Peyer's patch (tissue), 4 donors: ENCODE measurements around the gene PRR19. TPM values are rescaled to one million over a fixed set of nuclear protein-coding genes. Genes with fewer than 3 reads are reported as not detected.
A peak's percentile ranks its signal among the peaks of the same experiment; 100 is the strongest.

Source experiments
- DNase-seq, 3 donors: peaks; one replicate each; pipeline ENCODE4 v3.0.0-alpha.2; 2017 to 2019
- H3K27ac ChIP-seq, 4 donors: fragments of 200-600 bp; sonication (generic); one replicate each; pipeline ENCODE4 v1.5.1; 2016 to 2019
- H3K27me3 ChIP-seq, 2 donors: fragments of 200-600 bp; sonication (generic); one replicate each; pipeline ENCODE4 v1.5.1; 2019
- H3K36me3 ChIP-seq, 3 donors: fragments of 200-600 bp; sonication (generic); one replicate each; pipeline ENCODE4 v1.5.1; 2016 to 2019
- H3K4me1 ChIP-seq, 4 donors: fragments of 200-600 bp; sonication (generic); one replicate each; pipeline ENCODE4 v1.5.1; 2016 to 2019
- H3K4me3 ChIP-seq, 4 donors: fragments of 200-600 bp; sonication (generic); 1 replicate in 3 of 4; 2 replicates in 1 of 4; pipeline ENCODE4 v1.5.1; 2016 to 2019; ENCODE audit warnings: mild to moderate bottlenecking in 1 of 4
- H3K9me3 ChIP-seq, 4 donors: fragments of 200-600 bp; sonication (generic); one replicate each; pipeline ENCODE4 v1.5.1; 2016 to 2019; ENCODE audit warnings: mild to moderate bottlenecking in 1 of 4
- POLR2A ChIP-seq, 2 donors: fragments of 450-650 bp; IDR thresholded peaks; one replicate each; pipeline ENCODE4 v1.5.1; 2017; ENCODE audit warnings: antibody characterized with exemption in 2 of 2, mild to moderate bottlenecking in 2 of 2, moderate library complexity in 2 of 2
- total RNA-seq, 4 donors: library from RNA; depleted of rRNA; stranded (reverse); fragments of >200 nt; gene quantifications; one replicate each; pipeline ENCODE4 v1.1.0, GENCODE V29; 2016
- TF ChIP-seq, protein P1 (sequence below), 6 experiments: fragments of 450-650 bp in 4 of 6; fragments of 200-600 bp in 2 of 6; sonication (generic) in 1 of 6; IDR thresholded peaks; one replicate each; pipeline ENCODE4 v1.5.1; 2017 to 2019; ENCODE audit warnings: antibody characterized with exemption in 6 of 6, mild to moderate bottlenecking in 3 of 6, moderate library complexity in 1 of 6

PRR19 gene
- total RNA-seq, 4 donors from 2014 or later = 1.1 TPM; not detected in 2

GRCh38 chr19:42276821-42277220 is 25.1 kb upstream of the PRR19 start:
- Histone ChIP-seq H3K4me1 (peaks cover 12 to 47% (median 21%) of the 10 kb centered on the region in 4 donors), H3K4me3 (no peak overlapping the region), H3K9me3 (no peaks in the 10 kb centered on the region), H3K27me3 (no peaks in the 10 kb centered on the region), H3K36me3 (peaks cover 0 to 34% (median 0%) of the 10 kb centered on the region in 3 donors), H3K27ac (peak overlapping the region in 1 of 4 donors; percentile 99)
- no peak for TF ChIP-seq POLR2A (IDR thresholded peaks at IDR 0.05)
- TF ChIP-seq, protein P1, sequence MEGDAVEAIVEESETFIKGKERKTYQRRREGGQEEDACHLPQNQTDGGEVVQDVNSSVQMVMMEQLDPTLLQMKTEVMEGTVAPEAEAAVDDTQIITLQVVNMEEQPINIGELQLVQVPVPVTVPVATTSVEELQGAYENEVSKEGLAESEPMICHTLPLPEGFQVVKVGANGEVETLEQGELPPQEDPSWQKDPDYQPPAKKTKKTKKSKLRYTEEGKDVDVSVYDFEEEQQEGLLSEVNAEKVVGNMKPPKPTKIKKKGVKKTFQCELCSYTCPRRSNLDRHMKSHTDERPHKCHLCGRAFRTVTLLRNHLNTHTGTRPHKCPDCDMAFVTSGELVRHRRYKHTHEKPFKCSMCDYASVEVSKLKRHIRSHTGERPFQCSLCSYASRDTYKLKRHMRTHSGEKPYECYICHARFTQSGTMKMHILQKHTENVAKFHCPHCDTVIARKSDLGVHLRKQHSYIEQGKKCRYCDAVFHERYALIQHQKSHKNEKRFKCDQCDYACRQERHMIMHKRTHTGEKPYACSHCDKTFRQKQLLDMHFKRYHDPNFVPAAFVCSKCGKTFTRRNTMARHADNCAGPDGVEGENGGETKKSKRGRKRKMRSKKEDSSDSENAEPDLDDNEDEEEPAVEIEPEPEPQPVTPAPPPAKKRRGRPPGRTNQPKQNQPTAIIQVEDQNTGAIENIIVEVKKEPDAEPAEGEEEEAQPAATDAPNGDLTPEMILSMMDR (IDR thresholded peaks at IDR 0.05) = no peak
- DNase-seq = no peak

- Histone ChIP-seq H3K4me3 (no peak overlapping the region), H3K36me3 (peaks cover 0 to 23% (median 0%) of the 10 kb centered on the region in 3 donors), H3K4me1 (peaks cover 14 to 58% (median 30%) of the 10 kb centered on the region in 4 donors), H3K27me3 (no peaks in the 10 kb centered on the region), H3K9me3 (no peaks in the 10 kb centered on the region), H3K27ac (peak overlapping the region in 2 of 4 donors; percentile 60 to 99)
- TF ChIP-seq, protein P1 (IDR thresholded peaks at IDR 0.05) = no peak
- TF ChIP-seq POLR2A (IDR thresholded peaks at IDR 0.05) = no peak
- DNase-seq = peak in 1 of 3 donors; percentile 46
Observed at GRCh38 chr19:42277821-42278451, 24.0 kb upstream of the PRR19 start.

DNA sequence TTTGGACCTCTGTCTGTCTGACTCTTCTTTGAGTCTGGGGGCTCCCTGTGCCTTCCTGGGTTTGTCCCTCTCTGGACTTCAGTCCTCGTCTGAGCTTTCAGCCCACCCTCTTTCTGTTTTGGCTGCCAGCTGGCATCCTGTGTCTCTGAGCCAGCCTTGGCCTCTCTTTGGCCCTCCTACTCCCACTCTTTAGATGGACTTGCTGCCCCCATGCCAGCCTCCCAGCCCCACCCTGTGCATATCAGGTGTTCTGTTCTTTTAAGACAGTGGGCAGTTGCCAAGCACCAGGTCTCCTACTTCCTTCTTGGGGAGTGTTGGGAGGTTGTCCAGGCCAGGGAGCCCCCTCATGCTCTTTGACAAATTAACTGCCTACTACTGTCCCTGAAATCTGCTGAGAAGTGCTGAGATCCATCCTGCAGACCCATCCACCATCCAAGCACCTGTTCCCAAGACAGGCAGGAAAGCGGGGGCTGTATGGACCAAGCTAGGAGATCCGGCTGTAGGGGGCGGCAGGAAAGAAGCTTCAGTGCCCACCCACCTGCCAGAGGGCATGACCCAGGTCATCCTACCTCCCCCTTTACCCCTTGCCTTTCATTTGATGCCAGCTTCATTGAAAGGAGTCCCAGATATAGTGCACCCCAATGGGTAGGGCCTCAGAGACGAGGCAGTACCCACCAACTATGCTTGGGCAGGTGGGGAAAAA is 23.3 kb upstream of the PRR19 start:
- H3K9me3 ChIP-seq = no peaks in the 10 kb centered on the region
- H3K27me3 ChIP-seq = no peaks in the 10 kb centered on the region
- peak in 1 of 3 donors; percentile 45 for DNase-seq
- peaks cover 0 to 16% (median 0%) of the 10 kb centered on the region in 3 donors for H3K36me3 ChIP-seq
- TF ChIP-seq, protein P1 (IDR thresholded peaks at IDR 0.05) = no peak
- no peak for TF ChIP-seq POLR2A (IDR thresholded peaks at IDR 0.05)
- no peak overlapping the region for H3K4me3 ChIP-seq
- H3K27ac ChIP-seq = peak overlapping the region in 2 of 4 donors; percentile 97 to 99
- peaks cover 15 to 63% (median 33%) of the 10 kb centered on the region in 4 donors for H3K4me1 ChIP-seq

DNA sequence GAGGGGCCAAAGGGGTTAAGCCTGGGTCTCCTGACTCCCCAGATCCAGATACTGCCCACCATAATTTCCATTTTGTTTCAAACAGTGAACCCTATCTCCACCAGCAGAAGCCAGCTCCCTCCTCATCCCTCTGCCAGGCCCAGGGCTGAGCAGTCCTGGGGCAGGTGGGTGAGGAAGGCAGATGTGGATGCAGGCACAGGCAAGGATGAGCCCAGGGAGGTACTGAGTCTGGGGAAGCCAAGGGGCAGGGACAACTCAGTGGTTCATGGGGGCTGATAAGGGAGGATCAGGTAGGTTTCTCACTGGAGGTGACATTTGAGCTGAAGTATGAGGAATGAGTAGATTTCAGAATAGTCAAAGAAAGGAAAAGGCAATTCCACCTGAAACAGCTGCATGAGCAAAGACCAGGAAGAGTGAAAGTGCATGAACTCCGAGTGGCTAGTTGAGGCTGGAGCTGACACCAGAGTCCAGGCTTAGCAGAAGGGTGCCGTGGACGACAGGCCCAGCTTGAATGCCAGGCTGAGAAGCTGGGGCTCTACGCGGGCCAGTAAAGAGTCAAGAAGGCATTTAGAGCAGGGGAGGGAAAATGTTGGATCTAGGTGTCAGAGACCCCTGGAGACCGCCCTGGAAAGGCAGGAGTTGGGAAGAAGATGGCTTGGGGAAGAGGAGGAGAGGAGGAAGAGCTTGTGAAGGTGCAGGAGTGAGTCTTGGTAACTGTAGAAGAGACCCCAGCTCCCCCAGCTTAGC is 22.6 kb upstream of the PRR19 start:
- H3K9me3 ChIP-seq = no peaks in the 10 kb centered on the region
- TF ChIP-seq, protein P1 (IDR thresholded peaks at IDR 0.05) = no peak
- no peak for TF ChIP-seq POLR2A (IDR thresholded peaks at IDR 0.05)
- peak overlapping the region; percentile 64 to 89 (median 83) for H3K4me3 ChIP-seq
- H3K27ac ChIP-seq = peak overlapping the region; percentile 89 to 99 (median 96)
- peaks cover 15 to 63% (median 33%) of the 10 kb centered on the region in 4 donors for H3K4me1 ChIP-seq
- H3K27me3 ChIP-seq = no peaks in the 10 kb centered on the region
- H3K36me3 ChIP-seq = peaks cover 0 to 9% (median 0%) of the 10 kb centered on the region in 3 donors
- peak in 1 of 3 donors; percentile 50 for DNase-seq
